ENCODE data around the gene RAPGEF1.

The RAPGEF1 gene

DNA sequence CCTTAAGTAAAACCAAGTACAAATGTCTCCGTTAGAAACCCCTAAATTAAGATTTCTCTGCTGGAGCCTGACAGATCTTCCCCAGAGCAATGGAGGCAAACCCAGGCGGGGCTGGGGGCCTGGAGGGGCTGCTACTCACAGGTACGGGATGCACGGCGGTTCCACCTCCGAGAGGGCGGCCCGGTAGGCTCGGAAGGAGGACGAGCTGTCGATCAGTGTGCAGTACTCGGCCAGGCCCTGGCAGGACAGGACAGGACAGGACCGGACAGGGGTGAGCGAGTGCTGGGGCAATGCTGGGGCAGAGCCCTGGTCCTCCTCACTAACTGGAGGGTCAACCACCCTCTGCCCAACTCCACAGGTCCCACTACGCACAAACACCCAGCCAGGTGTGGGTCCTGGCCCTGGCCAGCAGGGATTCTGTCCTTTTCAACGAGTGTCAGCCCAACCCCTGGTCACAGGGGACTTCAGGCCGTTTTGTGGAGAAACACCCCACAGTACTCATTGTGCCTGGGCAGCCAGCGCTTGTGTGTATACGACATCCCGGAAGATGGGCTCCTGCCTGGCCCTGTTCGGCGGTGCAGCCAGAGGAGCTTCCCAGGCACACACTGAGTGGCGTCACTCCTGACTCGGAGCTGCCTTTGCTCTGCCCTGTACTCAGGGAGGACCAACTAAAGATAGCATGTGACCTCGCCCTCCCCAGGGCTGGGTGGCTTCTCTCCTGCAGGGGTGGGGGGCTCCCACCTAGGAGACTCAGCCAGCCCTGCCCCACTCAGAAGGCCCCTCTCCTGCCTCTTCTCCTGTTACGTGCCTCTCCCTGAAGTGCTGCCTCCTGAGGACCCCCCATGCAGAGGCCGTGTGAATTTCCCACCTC is 157.2 kb downstream of the RAPGEF1 start:
- DNase-seq (ENCODE audit: low spot score in 2 of 2) (no peak), ATAC-seq (no peak)
- Mint-ChIP-seq H3K9me3 (no peaks in the 10 kb centered on the region), H3K4me1 (peaks cover 69% of the 10 kb centered on the region), H3K4me3 (no peak overlapping the region), H3K36me3 (peaks cover 96% of the 10 kb centered on the region), H3K27ac (peak overlapping the region; percentile 89)

DNA sequence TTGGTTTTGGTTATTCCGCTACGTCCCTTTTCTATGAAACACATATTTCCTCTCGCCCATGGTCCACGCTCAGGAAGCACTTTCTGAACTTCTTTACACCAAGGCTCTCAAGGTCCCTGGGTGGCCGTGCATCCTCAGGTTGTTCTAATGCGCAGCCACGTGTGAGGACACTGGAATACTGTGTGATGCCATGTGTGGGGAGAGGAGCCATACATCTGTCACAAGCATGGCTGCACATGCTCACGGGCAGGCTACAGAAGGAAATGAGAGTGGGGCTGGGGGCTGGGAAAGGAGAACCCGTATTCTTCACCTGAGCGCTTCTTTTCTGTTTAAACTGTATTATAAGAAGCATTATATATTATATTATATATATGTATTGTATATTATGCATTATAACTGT is 157.8 kb downstream of the RAPGEF1 start:
- H3K27ac Mint-ChIP-seq = peak overlapping the region; percentile 30
- H3K4me3 Mint-ChIP-seq = no peak overlapping the region
- no peaks in the 10 kb centered on the region for H3K9me3 Mint-ChIP-seq
- ATAC-seq = no peak
- H3K36me3 Mint-ChIP-seq = peaks cover 96% of the 10 kb centered on the region
- DNase-seq (ENCODE audit: low spot score in 2 of 2) = no peak
- peaks cover 68% of the 10 kb centered on the region for H3K4me1 Mint-ChIP-seq

GRCh38 chr9:131580358-131580757 is 159.5 kb downstream of the RAPGEF1 start:
- ATAC-seq = no peak
- Mint-ChIP-seq H3K9me3 (no peaks in the 10 kb centered on the region), H3K4me3 (no peak overlapping the region), H3K27ac (peak overlapping the region; percentile 50), H3K36me3 (peaks cover 100% of the 10 kb centered on the region), H3K4me1 (peaks cover 52% of the 10 kb centered on the region)
- no peak for DNase-seq (ENCODE audit: low spot score in 2 of 2)

DNA sequence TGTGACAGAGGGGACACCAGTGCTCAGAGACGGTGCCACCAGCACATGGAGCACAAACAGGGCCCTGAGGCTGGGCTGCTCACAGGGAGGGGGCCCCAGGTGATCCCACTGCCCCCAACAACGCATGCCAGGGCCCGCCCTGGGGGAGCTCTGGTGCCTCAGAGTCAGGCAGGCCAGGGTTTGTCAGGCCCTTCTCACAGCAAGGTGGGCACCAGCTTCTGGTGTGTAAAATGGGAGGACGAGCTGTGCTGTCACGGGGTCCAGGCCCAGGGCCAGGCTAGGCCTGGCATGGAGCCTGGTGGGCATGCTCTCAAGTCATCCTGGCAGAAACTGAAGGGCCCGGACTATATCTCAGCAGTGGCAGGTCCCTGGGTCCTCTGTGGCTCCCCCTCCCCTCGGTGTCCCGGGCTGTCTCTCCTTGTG is 160.1 kb downstream of the RAPGEF1 start:
- Mint-ChIP-seq H3K36me3 (peaks cover 100% of the 10 kb centered on the region), H3K9me3 (no peaks in the 10 kb centered on the region), H3K4me3 (peak overlapping the region; percentile 19), H3K27ac (peak overlapping the region; percentile 50), H3K4me1 (peaks cover 46% of the 10 kb centered on the region)
- DNase-seq (ENCODE audit: low spot score in 2 of 2) (no peak), ATAC-seq (no peak)

GRCh38 chr9:131578731-131579504 is 161.0 kb downstream of the RAPGEF1 start:
- Mint-ChIP-seq H3K27ac (peak overlapping the region; percentile 50), H3K4me3 (peak overlapping the region; percentile 19), H3K9me3 (no peaks in the 10 kb centered on the region), H3K36me3 (peaks cover 100% of the 10 kb centered on the region), H3K4me1 (peaks cover 41% of the 10 kb centered on the region)
- peak in 1 of 2 donors; percentile 62 for DNase-seq (ENCODE audit: low spot score in 2 of 2)
- ATAC-seq = peak; percentile 75

GRCh38 chr9:131578021-131578420 is 161.9 kb downstream of the RAPGEF1 start:
- Mint-ChIP-seq H3K36me3 (peaks cover 100% of the 10 kb centered on the region), H3K27ac (peak overlapping the region; percentile 50), H3K9me3 (no peaks in the 10 kb centered on the region), H3K4me3 (no peak overlapping the region), H3K4me1 (peaks cover 32% of the 10 kb centered on the region)
- ATAC-seq = no peak
- DNase-seq (ENCODE audit: low spot score in 2 of 2) = no peak

GRCh38 chr9:131577005-131578000 is 162.6 kb downstream of the RAPGEF1 start:
- no peak for ATAC-seq
- H3K4me3 Mint-ChIP-seq = no peak overlapping the region

DNA sequence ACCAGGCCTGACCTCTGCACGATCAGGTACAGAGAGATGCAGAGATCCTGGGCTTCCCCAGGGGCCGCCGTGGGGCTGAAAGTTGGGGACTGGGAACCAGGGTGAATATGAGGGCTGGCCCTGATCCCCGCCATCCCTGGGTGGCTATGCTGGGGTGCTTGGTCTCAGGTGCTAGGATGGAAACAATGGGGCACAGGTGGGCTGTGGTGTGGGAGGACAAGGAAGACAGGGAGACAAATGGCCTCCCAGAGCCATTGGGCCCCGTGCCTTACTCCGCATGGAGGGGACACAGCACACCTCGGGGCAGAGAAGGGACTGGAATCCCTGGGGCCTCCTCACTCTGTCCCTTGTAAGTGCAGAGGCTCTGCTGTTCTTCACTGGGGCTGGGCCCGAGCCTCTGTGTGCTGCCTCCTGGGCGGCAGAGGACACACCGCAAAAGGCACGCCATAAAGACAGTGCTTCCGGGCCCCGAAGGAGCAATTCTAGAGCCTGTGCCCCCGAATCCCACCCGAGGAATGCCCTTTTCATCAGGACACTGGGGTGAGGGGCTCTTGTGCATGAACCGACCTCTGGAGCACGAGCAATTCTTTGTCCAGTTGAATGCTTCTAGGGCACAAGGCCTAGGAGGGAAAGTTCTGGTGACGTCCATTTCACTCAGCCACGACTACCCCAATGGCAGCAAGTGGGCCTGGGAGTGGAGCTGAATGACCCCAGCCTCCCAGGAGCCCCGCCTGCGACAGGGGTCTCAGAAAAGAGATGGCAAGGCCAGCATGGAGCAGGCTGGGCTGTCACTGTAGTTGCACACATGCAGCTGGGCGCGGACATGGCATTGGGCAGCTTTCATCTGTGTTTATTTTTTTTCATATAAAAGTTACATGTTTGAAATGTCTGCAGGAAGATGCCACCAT is 163.7 kb downstream of the RAPGEF1 start:
- peaks cover 100% of the 10 kb centered on the region for H3K36me3 Mint-ChIP-seq

More at GRCh38 chr9:131577005-131578000, 162.6 kb downstream of the RAPGEF1 start:
- Mint-ChIP-seq H3K4me1 (peaks cover 31% of the 10 kb centered on the region), H3K27ac (peak overlapping the region; percentile 50), H3K9me3 (no peaks in the 10 kb centered on the region), H3K36me3 (peaks cover 100% of the 10 kb centered on the region)
- DNase-seq (ENCODE audit: low spot score in 2 of 2) = no peak

GRCh38 chr9:131574730-131575640 is 164.9 kb downstream of the RAPGEF1 start:
- no peak overlapping the region for H3K4me3 Mint-ChIP-seq
- H3K36me3 Mint-ChIP-seq = peaks cover 100% of the 10 kb centered on the region
- H3K9me3 Mint-ChIP-seq = no peaks in the 10 kb centered on the region
- peaks cover 29% of the 10 kb centered on the region for H3K4me1 Mint-ChIP-seq
- DNase-seq (ENCODE audit: low spot score in 2 of 2) (no peak), ATAC-seq (no peak)
- H3K27ac Mint-ChIP-seq = no peak overlapping the region

More for the DNA sequence above, 163.7 kb downstream of the RAPGEF1 start:
- H3K4me3 Mint-ChIP-seq = no peak overlapping the region
- no peak for ATAC-seq
- peak overlapping the region; percentile 70 for H3K27ac Mint-ChIP-seq
- H3K4me1 Mint-ChIP-seq = peaks cover 31% of the 10 kb centered on the region
- no peaks in the 10 kb centered on the region for H3K9me3 Mint-ChIP-seq
- no peak for DNase-seq (ENCODE audit: low spot score in 2 of 2)

DNA sequence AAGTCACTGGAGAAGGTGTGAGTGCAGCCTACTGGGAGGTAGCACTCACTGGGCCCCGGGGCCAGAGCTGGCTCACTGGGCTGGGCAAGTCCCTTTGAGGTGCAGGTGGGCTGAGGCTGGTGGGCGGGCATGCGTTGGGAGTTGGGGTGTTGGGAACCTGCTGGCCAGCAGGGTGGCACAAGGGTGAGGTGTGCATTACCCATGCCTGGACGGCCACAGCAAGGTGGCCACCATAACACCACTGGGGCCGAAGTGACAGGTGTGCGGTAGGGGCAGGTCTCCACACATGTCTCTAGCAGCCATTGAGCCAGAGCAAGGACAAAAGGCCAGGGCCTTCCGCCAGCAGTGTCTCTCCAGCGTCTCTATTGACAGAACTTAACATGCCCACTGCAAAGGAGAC is 172.0 kb downstream of the RAPGEF1 start:
- Mint-ChIP-seq H3K27ac (no peak overlapping the region), H3K36me3 (peaks cover 66% of the 10 kb centered on the region), H3K4me1 (no peaks in the 10 kb centered on the region), H3K9me3 (no peaks in the 10 kb centered on the region), H3K4me3 (no peak overlapping the region)
- ATAC-seq = peak; percentile 46
- no peak for DNase-seq (ENCODE audit: low spot score in 2 of 2)

- no peak for ATAC-seq
- peaks cover 49% of the 10 kb centered on the region for H3K36me3 Mint-ChIP-seq
- no peaks in the 10 kb centered on the region for H3K9me3 Mint-ChIP-seq
- no peaks in the 10 kb centered on the region for H3K4me1 Mint-ChIP-seq
- DNase-seq (ENCODE audit: low spot score in 2 of 2) = no peak
- no peak overlapping the region for H3K27ac Mint-ChIP-seq
- no peak overlapping the region for H3K4me3 Mint-ChIP-seq
Measured at GRCh38 chr9:131566158-131566557, 173.7 kb downstream of the RAPGEF1 start.

DNA sequence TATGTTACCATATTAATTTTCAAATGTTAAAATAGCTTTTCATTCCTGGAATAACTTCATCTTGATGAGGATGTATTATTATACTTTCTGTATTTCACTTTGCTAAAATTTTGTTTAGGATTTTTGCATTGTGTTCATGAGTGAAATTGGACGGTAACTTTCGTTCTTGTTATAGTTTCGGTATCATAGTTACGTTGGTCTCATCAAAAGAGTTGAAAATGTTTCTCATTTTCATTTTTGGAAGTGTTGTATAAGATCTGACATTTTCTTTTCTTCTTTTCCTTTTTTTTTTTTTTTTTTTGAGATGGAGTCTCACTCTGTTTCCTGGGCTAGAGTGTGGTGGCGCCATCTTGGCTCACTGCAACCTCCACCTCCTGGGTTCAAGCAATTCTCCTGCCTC is 174.5 kb downstream of the RAPGEF1 start:
- Mint-ChIP-seq H3K4me3 (no peak overlapping the region), H3K4me1 (no peaks in the 10 kb centered on the region), H3K27ac (no peak overlapping the region), H3K9me3 (no peaks in the 10 kb centered on the region), H3K36me3 (peaks cover 41% of the 10 kb centered on the region)
- DNase-seq (ENCODE audit: low spot score in 2 of 2) = no peak
- no peak for ATAC-seq

Measured in stimulated activated effector memory CD8-positive, alpha-beta T cell treated with anti-CD3 and anti-CD28 coated beads, Interleukin-12 subunit alpha, Interleukin-12 subunit beta, amount 100 ng/mL, for 72 hours (primary cell).